Nephron progenitor cell (in vitro differentiated cells): ENCODE data around the gene SDSL.

Source experiments
- DNase-seq: peaks from one replicate; pipeline ENCODE4 v3.0.0; 2021
- H3K27ac Mint-ChIP-seq: 2 replicates; pipeline ENCODE4 v1.8.0; 2021; ENCODE audit warnings: mild to moderate bottlenecking, moderate library complexity, mixed read lengths
- H3K27me3 Mint-ChIP-seq: 2 replicates; pipeline ENCODE4 v1.8.0; 2021; ENCODE audit warnings: mild to moderate bottlenecking, low read depth, mixed read lengths; ENCODE audit not compliant: poor library complexity
- H3K36me3 Mint-ChIP-seq: 2 replicates; pipeline ENCODE4 v1.8.0; 2021; ENCODE audit warnings: low read depth, mixed read lengths
- H3K4me1 Mint-ChIP-seq: 2 replicates; pipeline ENCODE4 v1.8.0; 2021; ENCODE audit warnings: mixed read lengths
- H3K4me3 Mint-ChIP-seq: 2 replicates; pipeline ENCODE4 v1.8.0; 2021; ENCODE audit warnings: mild to moderate bottlenecking, moderate library complexity, mixed read lengths
- H3K9me3 Mint-ChIP-seq: 2 replicates; pipeline ENCODE4 v1.8.0; 2021; ENCODE audit warnings: mild to moderate bottlenecking, moderate library complexity, mixed read lengths
- TF ChIP-seq, protein P1 (sequence below): fragments of 200-600 bp; sonication (generic); IDR thresholded peaks from 2 replicates; pipeline ENCODE4 v1.5.0; 2021; ENCODE audit warnings: antibody characterized with exemption

SDSL gene

DNA sequence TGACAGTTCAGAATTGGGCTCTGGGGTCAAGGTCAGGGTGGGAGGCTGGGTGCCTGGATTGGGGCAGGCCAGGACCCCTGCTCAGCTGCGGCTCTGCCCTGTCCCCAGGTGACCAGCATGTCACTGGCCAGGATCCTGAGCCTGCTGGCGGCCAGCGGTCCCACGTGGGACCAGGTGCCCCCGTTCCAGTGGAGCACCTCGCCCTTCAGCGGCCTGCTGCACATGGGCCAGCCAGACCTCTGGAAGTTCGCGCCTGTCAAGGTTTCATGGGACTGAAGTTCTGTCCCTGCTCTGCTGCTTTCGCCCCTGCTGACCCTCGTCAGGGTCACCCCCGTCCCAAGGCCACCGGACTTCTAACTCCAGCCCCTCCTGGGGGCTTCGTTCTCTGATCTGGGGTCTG lies 33.8 kb upstream of the SDSL start:
- Mint-ChIP-seq H3K27me3 (no peaks in the 10 kb centered on the region), H3K9me3 (no peaks in the 10 kb centered on the region), H3K36me3 (peaks cover 15% of the 10 kb centered on the region), H3K4me1 (peaks cover 4% of the 10 kb centered on the region), H3K27ac (no peak overlapping the region), H3K4me3 (no peak overlapping the region)
- TF ChIP-seq, protein P1, sequence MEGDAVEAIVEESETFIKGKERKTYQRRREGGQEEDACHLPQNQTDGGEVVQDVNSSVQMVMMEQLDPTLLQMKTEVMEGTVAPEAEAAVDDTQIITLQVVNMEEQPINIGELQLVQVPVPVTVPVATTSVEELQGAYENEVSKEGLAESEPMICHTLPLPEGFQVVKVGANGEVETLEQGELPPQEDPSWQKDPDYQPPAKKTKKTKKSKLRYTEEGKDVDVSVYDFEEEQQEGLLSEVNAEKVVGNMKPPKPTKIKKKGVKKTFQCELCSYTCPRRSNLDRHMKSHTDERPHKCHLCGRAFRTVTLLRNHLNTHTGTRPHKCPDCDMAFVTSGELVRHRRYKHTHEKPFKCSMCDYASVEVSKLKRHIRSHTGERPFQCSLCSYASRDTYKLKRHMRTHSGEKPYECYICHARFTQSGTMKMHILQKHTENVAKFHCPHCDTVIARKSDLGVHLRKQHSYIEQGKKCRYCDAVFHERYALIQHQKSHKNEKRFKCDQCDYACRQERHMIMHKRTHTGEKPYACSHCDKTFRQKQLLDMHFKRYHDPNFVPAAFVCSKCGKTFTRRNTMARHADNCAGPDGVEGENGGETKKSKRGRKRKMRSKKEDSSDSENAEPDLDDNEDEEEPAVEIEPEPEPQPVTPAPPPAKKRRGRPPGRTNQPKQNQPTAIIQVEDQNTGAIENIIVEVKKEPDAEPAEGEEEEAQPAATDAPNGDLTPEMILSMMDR = no peak
- no peak for DNase-seq

DNA sequence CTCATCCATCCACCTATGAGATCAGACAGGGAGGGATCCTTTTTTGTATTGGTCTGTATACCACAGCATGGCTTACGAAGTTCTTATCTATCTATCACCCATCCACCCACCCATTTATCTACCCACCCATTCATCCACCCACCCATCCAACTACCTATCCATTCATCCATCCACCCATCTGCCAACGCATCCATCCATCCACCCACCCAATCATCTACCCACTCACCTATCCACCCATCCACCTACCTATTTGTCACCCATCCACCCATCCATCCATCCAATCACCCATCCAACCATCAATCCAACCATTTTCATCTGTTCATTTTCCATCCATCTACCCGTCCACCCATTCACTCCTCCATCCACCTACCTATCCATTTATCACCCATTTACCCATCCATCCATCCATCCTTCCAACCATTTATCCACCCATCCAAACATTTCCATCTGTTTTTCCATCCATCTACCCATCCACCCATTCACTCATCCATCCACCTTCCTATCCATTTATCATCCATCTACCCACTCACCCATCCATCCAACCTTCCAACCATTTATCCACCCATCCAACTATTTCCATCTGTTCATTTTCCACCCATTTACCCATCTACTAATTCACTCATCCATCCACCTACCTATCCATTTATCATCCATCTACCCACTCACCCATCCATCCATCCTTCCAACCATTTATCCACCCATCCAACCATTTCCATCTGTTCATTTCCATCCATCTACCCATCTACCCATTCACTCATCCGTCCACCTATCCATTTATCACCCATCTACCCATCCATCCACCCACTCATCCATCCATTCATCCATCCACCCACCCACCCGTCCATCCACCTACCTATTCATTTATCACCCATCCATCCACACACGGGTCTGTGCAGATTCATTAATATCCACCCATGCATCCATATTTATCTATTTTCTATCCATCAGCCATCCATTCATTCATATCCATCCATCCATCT lies 31.8 kb upstream of the SDSL start:
- Mint-ChIP-seq H3K4me1 (peaks cover 4% of the 10 kb centered on the region), H3K4me3 (no peak overlapping the region)
- TF ChIP-seq, protein P1 = no peak

DNA sequence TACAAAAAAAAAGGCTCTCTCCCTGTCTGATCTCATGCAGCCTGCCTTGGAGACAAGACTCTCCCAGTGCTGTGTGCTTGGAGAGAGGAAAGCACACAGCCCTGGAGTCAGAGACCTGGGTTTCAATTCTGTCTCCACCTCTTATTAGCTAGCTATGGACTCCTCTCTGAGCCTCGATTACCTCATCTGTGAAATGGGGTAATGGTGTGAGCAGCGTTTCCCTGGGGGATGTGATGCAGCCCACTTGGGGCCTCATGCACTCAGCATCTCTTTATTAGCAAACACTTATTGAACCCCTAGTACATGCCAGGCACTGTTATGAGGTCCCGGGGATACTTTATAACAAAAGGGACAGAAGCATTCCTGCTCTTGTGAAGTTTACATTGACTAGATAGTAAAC lies 31.0 kb upstream of the SDSL start:
- peaks cover 4% of the 10 kb centered on the region for H3K4me1 Mint-ChIP-seq
- DNase-seq = no peak
- no peaks in the 10 kb centered on the region for H3K9me3 Mint-ChIP-seq
- peaks cover under 1% of the 10 kb centered on the region for H3K27me3 Mint-ChIP-seq
- H3K4me3 Mint-ChIP-seq = no peak overlapping the region
- TF ChIP-seq, protein P1 = no peak
- peaks cover 6% of the 10 kb centered on the region for H3K36me3 Mint-ChIP-seq
- H3K27ac Mint-ChIP-seq = no peak overlapping the region

More for the DNA sequence above, 31.8 kb upstream of the SDSL start:
- DNase-seq = no peak
- no peaks in the 10 kb centered on the region for H3K27me3 Mint-ChIP-seq
- H3K36me3 Mint-ChIP-seq = peaks cover 12% of the 10 kb centered on the region
- no peak overlapping the region for H3K27ac Mint-ChIP-seq
- H3K9me3 Mint-ChIP-seq = no peaks in the 10 kb centered on the region

DNA sequence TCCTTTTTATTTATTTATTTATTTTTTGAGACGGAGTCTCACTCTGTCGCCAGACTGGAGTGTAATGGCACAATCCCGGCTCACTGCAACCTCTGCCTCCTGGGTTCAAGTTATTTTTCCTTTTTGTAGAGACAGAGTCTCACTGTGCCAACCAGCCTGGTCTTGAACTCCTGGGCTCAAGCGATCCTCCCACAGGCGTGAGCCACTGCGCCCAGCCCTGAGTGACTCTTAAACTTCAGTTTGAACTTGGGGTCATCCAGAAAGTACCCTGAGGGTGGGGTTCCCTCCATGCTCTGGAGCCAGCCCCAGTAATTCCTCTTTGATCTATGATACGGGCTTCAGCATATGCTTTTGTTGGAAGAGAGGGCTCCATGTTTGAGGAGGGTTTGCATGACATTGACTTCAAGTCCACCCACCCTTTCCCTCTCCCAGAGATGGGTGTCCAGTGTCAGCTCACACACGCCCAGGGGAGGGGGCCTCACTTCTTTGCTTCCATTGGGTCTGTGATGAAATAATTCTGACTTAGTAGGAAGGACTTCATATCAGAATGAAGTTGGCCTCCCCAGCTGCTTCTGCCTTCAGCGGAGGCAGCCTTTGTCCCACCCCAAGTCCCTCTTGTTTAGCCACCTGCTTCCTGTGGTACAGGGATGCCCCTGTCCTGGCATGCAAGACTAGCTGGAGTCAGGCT lies 30.4 kb upstream of the SDSL start:
- H3K27me3 Mint-ChIP-seq = peaks cover 7% of the 10 kb centered on the region
- no peak overlapping the region for H3K4me3 Mint-ChIP-seq
- H3K9me3 Mint-ChIP-seq = no peaks in the 10 kb centered on the region
- peaks cover 6% of the 10 kb centered on the region for H3K36me3 Mint-ChIP-seq
- peaks cover 4% of the 10 kb centered on the region for H3K4me1 Mint-ChIP-seq
- DNase-seq = no peak
- no peak overlapping the region for H3K27ac Mint-ChIP-seq
- TF ChIP-seq, protein P1 = no peak

DNA sequence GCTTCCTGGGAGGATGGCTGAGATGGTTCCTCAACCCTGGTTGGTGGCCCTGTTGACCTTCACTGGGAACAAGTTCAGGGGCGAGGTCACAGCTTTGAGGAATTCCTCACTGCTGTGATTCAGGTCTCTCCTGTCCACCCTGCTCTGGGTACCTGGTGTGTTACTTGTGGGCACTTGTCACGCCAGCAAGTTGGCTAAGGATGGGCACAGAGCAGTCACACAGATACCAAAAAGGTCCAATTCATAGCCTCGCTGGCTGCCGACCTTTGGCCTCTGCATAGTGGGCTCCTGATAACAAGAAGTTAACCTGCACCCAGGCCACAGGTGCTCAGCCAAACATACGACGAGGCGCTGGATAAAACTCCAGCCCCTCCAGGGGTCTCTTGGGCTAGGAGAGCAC lies 29.7 kb upstream of the SDSL start:
- DNase-seq = no peak
- peaks cover 6% of the 10 kb centered on the region for H3K36me3 Mint-ChIP-seq
- TF ChIP-seq, protein P1 = no peak
- peaks cover 8% of the 10 kb centered on the region for H3K27me3 Mint-ChIP-seq
- H3K4me1 Mint-ChIP-seq = peaks cover 4% of the 10 kb centered on the region
- no peaks in the 10 kb centered on the region for H3K9me3 Mint-ChIP-seq
- H3K27ac Mint-ChIP-seq = no peak overlapping the region
- no peak overlapping the region for H3K4me3 Mint-ChIP-seq
